Hematopoietic multipotent progenitor cell treated with erythropoietin and hydrocortisone succinate and interleukin-3 and kit ligand, for 8 days (in vitro differentiated cells): ENCODE results near the gene ZPBP2.
A peak's percentile ranks its signal among the peaks of the same experiment; 100 is the strongest.
"Not testable (repeated sequence)": the region's sequence is repeated elsewhere in the genome, so short reads cannot be mapped to it uniquely, and the experiment has no call there.

Source experiments
- DNase-seq: peaks from one replicate; pipeline ENCODE4 v3.0.0-alpha.2; 2015

Gene ZPBP2

DNA sequence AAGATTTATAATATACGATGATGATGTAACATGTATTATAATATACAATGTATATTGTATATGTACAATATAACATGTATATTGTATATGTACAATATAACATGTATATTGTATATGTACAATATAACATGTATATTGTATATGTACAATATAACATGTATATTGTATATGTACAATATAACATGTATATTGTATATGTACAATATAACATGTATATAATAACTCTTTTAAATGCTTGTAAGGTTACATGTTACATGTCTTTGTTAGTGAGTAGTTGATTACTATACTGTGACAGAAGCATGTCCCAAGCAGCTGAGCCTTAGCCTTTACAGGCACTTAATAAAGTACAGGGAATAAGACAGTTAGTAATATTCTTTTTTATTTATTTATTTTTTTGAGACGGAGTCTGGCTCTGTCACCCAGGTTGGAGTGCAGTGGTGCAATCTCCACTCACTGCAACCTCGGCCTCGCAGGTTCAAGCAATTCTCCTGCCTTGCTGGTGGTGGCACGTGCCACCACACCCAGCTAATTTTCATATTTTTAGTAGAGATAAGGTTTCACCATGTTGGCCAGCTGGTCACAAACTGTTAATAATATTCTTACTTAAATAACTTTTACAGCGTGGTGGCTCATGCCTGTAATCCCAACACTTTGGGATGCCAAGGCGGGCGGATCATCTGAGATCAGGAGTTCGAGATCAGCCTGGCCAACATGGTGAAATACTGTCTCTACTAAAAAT is 11.9 kb upstream of the ZPBP2 start:
- peak; percentile 32 for DNase-seq

DNA sequence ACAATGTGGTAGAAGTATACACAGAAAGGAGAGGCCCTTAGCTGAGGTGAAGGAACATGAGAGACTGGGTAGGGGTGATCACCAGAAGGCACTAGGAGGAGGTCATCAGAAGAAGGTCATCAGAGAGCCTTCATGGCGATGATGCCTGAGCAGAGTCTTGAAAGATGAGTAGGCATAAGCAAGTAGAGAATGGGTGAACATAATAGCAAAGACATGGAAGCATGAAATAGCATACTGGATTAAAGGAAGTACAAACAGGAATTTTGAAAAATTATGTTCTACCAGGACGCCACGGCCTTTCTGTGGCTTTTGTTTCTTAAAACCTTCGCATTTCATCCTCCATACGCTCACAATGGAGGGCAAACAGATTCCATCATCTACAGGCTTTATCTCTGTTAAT is 6.8 kb upstream of the ZPBP2 start:
- no peak for DNase-seq

DNA sequence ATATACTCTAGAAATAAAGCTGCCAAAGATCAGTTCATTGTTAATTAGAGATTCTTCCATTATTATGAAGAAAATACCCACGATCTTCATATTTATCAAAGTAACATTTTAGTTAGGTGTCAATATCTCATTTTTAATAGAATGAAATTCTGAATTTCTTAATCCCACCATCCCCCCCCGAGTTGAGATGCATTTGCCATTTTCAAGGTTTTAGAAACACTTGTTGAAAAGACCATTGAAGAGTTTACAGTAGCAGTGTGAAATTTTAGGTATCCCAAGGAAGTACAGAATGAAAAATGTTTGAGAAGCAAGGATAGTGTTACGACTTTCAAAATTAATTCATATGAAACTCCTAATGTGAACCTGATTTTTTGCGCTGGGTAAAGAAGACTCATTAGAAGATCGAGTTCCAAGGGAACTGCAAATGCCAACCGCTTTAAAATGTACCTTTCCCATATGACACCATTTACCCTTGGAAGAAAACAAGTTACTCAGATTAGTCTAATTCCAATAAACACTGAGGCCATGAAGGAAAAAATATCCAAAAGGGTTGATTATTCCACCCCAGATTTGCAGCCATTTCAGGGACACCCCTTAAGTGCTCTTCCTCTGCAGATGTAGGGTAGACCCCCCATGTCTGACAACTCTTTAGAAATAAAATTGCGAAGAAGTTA is 4.6 kb upstream of the ZPBP2 start:
- no peak for DNase-seq

DNA sequence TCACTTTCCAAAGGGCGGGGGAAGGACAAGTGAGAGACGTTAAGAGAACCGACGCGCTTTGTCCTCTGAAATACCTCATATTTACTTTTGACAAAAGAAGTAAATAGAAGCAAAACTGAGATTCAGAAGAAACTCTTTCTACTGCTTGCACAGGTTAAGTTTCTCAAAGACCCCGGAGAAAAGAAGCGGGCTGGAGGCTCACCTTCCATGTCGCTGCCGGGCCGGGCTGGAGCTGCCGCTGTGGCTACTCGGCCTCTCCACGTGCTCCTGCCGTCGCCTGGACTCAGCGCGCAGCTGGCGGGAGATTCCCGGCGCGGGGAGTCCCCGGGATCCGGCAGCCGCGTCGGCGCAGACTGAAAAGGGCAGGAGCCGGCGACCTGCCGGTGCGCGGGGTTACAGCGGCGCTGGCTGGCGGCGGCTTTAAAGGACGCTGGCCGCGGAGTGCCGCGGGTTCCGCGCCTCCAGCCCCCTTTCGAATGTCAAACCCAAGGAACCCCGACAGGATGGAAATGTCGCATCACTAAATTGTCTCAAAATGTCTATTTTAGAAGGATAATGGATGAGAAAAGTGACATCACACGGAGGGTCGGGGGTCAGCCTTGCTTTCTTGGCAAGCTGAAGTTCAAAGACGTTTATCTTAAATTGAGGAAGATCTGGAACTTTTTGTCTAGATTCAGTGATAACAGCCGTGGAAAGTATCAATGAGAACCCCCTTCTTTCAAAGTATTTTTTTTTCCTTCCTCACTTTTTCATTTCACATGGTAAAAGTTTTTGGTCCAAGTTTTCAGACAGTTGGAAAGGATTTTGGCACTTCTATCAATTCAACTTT is 3.9 kb upstream of the ZPBP2 start, which contains the start of gene IKZF3:
Gene IKZF3 (minus strand): TSS at position 395 of the 829 bp plus-strand sequence. CDS start 186 bp downstream, at position 209.
- DNase-seq: peak; percentile 35

DNA sequence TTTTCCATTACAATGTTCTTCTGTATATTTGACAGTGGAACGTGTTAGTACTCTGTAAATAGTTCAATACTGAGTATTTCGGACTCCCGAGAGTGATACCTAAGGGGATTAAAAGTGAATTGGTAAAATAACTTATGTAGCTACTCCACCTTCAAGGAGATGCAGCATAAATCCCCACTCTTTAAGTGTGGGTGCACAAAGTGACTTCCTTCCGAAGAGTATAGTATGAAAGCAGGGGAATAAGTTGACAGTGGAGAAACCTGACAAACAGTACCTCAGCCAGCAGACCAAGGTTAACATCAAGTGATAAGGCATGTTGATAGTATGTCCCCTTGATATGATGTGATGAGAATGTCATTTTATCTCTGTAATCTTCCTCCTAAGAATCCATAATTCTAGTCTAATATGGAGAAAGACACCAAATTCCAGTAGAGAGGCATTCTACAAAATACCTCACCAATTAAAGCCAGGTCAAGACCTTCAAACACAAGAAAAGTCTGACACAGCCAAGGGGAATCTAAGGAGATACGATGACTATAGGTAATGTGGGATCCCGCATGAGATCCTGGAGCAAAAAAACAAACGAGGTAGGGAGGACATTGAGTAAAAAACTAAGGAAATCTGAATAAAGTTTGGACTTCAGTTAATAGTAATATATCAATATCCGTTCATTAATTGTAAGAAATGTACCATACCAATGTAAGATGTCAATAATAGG is 1.8 kb upstream of the ZPBP2 start:
- DNase-seq: no peak

GRCh38 chr17:39867084-39867879 is 720 bp upstream of the ZPBP2 start:
- no peak for DNase-seq

DNA sequence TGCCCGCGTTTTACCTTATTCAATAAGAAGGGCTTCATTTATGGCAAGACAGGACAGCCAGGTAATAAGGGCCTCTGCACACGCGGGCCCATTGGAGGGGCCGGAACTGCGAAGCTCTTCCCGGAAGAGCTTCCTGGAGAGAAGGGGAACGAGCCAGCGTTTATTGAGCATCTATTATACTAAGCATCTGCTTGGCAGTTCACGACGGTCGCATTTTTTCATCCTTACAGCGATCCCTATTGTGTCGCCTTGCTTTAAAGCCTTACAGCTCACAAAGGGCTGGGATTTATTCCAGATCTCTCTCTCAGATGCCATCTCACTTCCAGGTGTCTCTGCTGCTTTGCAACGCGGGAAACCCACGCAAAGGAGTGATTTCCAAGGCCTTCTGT is 546 bp downstream of the ZPBP2 start:
- no peak for DNase-seq

DNA sequence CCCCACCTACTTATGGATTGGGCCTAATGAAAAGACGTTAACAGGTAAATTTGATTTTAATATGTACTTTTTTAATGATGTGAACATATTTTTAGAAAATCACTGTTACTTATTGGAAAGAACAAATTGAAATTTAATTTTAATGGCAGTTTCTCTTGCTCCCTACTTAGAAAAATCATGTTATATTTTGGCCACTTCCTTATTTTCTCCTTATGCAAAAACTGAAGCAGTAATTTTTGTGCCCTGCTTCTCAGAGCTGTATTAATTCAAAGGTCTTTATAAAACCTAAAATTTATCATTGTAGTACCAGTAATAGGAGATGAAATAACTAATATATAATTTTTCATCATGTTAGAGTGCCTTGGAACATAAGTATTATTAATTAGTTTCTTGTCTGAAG is 2.8 kb downstream of the ZPBP2 start:
- no peak for DNase-seq

DNA sequence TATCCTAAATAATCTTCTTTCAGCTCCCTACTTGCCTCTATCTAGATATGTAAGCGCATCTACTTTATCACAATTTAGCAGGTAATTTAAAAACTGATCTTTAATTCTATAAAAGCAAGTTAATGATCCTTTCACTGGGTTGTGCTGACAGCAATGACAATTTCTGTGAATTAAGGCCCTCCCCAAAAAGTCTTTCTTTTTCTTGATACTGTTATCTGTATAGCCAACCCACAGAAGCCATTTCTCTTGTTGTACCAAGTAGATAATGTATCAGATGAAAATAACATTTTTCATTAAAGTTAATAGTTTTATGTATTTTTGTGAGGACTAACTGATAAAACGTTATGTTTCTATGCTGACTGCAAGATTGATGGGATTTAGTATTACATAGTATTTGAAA is 3.8 kb downstream of the ZPBP2 start:
- peak; percentile 57 for DNase-seq

DNA sequence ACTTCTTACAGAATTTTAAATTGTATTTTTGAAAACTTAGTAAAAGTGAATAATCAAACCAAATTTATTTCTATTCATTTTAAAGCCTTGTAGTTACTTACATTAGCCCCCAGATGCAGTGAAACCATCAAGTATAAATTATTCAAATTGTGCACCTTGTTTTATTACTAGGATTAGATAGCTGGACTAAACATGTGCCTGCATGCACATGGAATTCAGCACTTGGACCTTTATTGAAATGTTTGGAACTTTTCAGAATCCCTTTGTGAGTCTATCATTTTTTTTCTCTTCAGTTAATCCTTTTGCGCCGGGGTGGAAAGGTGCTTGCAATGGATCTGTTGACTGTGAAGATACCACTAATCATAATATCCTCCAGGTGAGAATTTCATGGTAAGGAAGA is 4.7 kb downstream of the ZPBP2 start:
- peak; percentile 76 for DNase-seq

GRCh38 chr17:39886102-39886501 is 18.1 kb downstream of the ZPBP2 start:
- not testable (repeated sequence) for DNase-seq

DNA sequence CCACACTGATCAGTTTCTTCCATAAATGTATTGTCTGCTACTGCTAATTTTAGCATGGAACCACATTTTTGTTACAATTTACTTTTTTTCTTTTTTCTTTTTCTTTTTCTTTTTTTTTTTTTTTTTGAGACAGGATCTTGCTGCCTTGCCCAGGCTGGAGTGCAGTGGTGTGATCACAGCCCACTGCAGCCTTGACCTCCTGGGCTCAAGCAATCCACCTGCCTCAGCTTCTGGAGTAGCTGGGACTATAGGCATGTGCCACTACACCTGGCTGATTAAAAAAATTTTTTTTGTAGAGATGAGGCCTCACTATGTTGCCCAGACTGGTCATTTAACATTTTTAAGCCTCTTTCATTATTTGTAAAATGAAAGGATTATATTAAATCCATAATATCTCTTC is 19.1 kb downstream of the ZPBP2 start:
- no peak for DNase-seq

DNA sequence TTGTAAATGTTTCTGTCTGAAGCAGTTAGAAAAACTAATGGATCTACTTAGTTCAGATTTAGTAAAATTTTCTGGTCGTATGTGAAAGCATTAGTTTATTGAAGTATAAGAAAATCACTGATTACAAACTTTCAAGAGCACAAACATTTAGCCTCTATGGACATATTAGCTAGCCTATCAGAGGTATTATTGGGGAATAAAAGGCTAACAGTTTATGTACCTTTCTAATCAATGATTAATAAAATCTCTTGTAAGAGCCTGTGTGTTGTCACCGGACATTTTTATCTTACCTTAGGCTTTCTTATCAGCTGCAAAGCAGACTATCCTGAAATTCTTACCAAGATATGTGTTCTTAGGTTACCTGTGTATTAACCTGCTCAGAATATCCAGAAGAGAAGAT is 21.2 kb downstream of the ZPBP2 start:
- no peak for DNase-seq

- DNase-seq: no peak
These were observed 26.8 kb downstream of the ZPBP2 start for GRCh38 chr17:39894681-39895376.

GRCh38 chr17:39898088-39898487 is 30.1 kb downstream of the ZPBP2 start:
- DNase-seq: no peak

DNA sequence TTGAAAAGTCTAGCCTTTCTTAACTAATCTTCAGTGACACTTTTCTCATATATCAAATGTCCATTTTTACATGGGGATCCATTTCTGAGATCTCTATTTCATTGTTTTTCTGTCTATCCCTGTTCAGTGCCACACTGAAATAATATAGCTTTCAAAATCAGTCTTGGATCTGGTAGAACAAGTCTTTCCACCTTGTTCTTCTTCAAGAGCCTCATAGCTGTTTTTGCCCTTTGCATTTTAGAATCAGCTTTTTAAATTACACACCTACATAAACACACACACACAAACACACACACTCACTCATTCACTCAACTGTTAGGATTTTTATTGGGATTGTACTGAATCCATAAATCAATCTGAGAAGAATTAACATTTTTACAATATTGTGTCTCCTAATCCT is 31.2 kb downstream of the ZPBP2 start:
- DNase-seq: no peak

DNA sequence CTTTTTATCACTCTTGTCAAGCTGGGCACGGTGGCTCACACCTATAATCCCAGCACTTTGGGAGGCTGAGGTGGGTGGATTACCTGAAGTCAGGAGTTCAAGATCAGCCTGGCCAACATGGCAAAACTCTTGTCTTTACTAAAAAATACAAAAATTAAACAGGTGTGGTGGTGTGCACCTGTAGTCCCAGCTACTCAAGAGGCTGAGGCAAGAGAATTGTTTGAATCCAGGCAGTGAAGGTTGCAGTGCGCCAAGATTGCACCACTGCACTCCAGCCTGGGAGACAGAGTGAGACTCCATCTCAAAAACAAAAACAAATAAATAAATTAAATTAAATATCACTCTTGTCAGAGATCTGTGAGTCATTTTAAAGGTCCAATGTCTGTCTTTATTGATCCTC is 34.0 kb downstream of the ZPBP2 start:
- DNase-seq: not testable (repeated sequence)

- DNase-seq: peak; percentile 74
These were observed 35.3 kb downstream of the ZPBP2 start for GRCh38 chr17:39903158-39903884.

- no peak for DNase-seq
These were observed 36.9 kb downstream of the ZPBP2 start for GRCh38 chr17:39904990-39905288.

DNA sequence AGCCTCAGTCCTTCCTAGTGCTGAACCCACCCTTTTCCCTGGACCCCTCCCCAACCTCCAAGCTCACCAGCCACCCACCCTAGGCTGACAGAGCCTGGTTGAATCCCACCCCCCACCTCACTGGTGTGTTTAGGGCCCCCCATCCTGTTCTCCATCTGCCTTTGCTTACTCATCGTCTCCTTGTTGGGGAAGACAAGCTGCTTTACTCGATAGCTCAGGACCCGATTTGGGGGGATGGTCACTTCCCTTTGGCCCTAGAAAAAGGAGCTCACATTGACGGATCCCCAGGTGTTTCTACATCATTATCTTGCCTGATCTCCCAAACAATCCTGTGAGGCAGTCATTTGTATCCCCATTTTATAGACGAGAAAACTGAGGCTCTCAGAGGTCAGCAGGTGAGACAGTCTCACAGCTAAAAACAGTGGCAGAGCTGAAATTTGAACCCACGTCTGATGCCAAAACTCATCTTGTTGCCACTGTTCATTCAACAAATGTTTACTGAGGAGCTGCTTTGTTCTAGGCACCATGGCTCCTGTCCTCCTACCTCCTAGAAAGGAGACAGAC is 40.9 kb downstream of the ZPBP2 start:
- DNase-seq: no peak

GRCh38 chr17:39913989-39914388 is 46.0 kb downstream of the ZPBP2 start:
- DNase-seq: no peak
